ENCODE measurements around the gene MARCOL.

MARCOL gene, protein sequence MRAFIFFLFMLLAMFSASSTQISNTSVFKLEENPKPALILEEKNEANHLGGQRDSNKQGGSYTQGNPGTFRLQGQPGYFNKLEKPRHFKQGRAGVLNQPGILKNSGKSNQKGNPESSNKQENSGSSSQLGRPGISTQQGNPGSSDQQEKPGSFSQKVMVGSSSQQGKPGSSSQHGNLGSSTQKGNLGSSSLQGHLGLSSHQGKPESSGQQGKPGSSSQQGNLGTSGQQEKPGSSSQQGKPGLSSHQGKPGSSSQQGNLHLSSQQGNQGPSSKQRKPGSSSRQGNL

DNA sequence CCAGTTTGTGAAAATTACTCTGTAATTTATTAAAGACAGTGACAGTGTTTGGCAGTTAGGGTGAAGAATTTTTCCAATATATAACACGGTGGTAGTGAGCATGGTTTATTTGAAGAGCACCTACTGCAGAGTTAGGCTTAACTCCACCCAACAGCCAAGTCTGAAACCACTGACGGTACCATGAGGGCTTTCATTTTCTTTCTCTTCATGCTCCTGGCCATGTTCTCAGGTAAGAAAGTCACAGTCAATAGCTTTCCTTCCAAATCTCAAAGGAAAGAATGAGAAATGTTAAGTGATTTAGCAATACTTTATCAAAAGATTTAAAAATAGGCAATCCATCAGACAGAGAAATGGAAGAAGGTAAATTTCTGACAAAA, at the start of gene MARCOL:
Gene MARCOL (plus strand): TSS at position 108 of the 377 bp plus-strand sequence. CDS start 73 bp downstream, at position 181.
- TF ChIP-seq ZFX (IDR thresholded peaks at IDR 0.05; ENCODE audit: borderline replicate concordance): no peak
- TF ChIP-seq, protein P1, sequence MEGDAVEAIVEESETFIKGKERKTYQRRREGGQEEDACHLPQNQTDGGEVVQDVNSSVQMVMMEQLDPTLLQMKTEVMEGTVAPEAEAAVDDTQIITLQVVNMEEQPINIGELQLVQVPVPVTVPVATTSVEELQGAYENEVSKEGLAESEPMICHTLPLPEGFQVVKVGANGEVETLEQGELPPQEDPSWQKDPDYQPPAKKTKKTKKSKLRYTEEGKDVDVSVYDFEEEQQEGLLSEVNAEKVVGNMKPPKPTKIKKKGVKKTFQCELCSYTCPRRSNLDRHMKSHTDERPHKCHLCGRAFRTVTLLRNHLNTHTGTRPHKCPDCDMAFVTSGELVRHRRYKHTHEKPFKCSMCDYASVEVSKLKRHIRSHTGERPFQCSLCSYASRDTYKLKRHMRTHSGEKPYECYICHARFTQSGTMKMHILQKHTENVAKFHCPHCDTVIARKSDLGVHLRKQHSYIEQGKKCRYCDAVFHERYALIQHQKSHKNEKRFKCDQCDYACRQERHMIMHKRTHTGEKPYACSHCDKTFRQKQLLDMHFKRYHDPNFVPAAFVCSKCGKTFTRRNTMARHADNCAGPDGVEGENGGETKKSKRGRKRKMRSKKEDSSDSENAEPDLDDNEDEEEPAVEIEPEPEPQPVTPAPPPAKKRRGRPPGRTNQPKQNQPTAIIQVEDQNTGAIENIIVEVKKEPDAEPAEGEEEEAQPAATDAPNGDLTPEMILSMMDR (IDR thresholded peaks at IDR 0.05): no peak
- H3K27ac ChIP-seq: no peak within 1 kb of the TSS

DNA sequence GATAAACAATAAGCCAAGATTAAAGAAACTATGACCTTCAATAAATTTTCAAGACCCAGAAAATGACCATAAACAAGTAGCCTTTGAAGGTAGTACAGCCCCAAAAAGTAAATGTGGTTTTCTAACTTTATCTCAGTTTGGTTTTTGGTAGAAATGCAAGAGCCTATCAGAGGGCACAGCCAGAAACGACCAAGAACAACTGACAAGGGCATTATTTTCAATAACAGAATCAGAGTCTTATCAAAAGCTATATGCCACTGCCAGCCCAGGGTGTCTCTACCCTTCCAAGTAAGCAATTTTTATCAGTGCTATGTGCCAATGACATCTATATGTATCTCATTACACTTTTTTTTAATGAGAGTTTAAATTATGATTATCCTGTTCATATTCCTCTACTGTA, 47.3 kb upstream of the MARCOL start:
- TF ChIP-seq, protein P1 (IDR thresholded peaks at IDR 0.05): no peak
- no peak for TF ChIP-seq ZFX (IDR thresholded peaks at IDR 0.05; ENCODE audit: borderline replicate concordance)
- no peak overlapping the region for H3K27ac ChIP-seq

DNA sequence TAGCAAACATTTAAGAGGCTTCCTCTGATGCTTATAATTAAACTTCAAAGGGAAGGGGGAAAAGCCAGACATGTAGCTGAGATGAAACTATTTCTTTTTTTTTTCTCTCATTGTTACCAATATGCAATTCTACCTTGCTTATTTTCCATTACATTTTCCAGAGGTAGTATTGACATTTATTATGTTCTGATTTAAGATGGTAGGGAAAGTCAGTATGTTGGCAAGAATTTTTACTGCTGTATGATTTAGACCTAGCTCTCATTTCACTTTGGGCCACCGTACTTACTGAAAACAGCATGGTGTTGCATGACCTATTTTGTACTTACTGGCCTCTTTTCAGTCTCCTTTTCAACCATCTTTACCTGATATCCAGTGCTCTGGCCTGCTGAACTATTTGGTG, 45.1 kb upstream of the MARCOL start:
- TF ChIP-seq ZFX (IDR thresholded peaks at IDR 0.05; ENCODE audit: borderline replicate concordance): no peak
- TF ChIP-seq, protein P1 (IDR thresholded peaks at IDR 0.05): no peak
- H3K27ac ChIP-seq: no peak overlapping the region

DNA sequence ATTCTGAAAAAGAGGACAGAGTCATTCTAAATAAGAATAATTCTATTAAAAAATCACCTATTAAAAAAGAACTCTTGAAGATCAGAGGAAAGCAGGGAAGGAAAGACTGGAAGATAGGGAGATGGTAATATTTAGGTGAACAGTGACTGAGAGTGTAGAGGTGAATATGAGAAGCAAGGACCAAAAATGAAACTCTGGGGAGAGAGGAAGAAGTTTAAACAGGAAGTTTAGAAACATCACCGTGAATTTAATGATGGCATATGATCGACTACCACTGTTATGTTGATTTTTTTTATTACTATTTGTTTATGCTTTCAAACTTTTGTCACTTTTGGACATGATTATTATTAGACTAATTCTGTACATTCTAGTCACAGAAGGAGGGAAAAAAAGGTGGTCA, 37.2 kb upstream of the MARCOL start:
- TF ChIP-seq, protein P1 (IDR thresholded peaks at IDR 0.05): no peak
- TF ChIP-seq ZFX (IDR thresholded peaks at IDR 0.05; ENCODE audit: borderline replicate concordance): no peak
- no peak overlapping the region for H3K27ac ChIP-seq

DNA sequence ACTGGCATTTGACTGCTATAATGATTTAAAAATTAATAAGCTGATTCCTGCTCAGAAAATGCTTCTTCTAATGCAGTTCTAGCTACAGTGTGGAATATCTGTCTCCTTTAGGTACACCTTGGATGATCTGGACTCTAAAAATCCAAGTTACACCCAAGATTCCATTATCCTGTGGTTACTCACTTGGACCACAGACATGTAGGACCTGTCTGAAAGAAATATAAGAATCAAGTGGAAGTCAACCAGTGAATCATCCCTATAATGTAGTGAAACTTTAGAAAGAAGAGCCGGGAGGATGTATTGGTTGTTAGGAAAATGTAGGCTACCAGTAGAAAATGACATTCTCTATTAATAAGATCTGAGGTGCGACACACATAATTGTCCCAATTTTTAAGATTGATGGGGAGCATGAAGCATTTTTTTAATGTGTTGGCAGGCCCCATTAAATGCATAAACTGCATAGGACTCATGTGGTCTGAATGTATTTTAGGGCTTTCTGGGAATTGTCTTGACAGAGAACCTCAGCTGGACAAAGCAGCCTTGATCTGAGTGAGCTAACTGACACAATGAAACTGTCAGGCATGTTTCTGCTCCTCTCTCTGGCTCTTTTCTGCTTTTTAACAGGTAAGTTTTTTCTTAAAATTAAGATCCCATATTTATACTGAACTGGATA, 35.7 kb upstream of the MARCOL start, which contains the start of gene SPINK6:
Gene SPINK6 (plus strand): TSS at position 512 of the 673 bp plus-strand sequence. CDS start 55 bp downstream, at position 567.
- H3K27ac ChIP-seq: no peak within 1 kb of the TSS
- TF ChIP-seq, protein P1 (IDR thresholded peaks at IDR 0.05): no peak
- TF ChIP-seq ZFX (IDR thresholded peaks at IDR 0.05; ENCODE audit: borderline replicate concordance): no peak

DNA sequence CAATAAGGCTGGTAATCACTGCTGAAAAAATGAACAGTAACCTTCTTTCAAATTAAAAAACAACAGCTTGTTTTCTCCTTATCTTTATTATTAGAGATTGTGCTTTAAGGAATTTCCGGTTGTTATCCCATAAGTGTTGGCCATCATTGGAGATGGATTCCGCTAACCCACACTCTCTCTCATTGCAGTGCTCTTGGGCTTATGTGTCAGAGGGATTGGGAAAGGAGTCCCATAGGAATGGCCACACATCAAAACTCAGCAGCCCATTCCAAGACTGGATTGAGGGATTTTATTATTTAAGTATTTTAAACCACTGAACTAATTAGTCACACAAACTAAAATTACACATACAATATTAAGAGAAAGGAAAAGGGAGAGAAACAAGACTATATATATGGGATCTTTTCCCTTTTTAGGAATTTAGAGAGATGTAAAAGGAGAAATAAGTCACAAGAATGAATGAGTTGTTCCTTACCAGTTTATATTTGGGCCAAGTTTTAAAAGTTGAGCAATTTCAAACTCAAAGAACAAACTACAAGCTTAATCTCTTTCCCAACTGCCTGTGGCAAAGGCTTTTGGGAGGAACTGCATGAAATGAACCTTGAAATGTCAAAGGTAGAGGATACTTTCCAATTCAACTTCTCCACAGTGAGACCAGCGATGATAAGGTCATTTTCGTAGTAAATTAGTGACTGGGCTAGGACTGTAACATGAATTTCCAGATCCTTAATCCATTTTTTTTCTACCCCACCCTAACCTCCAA, 33.1 kb upstream of the MARCOL start:
- no peak overlapping the region for H3K27ac ChIP-seq
- no peak for TF ChIP-seq ZFX (IDR thresholded peaks at IDR 0.05; ENCODE audit: borderline replicate concordance)
- TF ChIP-seq, protein P1 (IDR thresholded peaks at IDR 0.05): no peak

Data from 22Rv1 (cell line).